CD4-positive, alpha-beta T cell treated with Interferon alpha-2 for 1 hour (primary cell): ENCODE measurements around the gene VSIG10L.

Experiments
- DNase-seq, 2 donors: peaks; one replicate each; pipeline ENCODE4 v3.0.0-alpha.2; 2020 to 2022

The VSIG10L gene

GRCh38 chr19:51311351-51312257 lies 30.3 kb downstream of the VSIG10L start, which contains the start of gene IGLON5:
Gene IGLON5, plus strand, starts transcription at chr19:51311644. Its CDS starts 204 bp downstream, at chr19:51311848.
- DNase-seq, result no peak

GRCh38 chr19:51305479-51305878 lies 36.5 kb downstream of the VSIG10L start:
- DNase-seq, result no peak

GRCh38 chr19:51301266-51301665 lies 40.7 kb downstream of the VSIG10L start:
- no peak for DNase-seq

- no peak for DNase-seq
Observed at GRCh38 chr19:51297406-51297805, 44.5 kb downstream of the VSIG10L start.

GRCh38 chr19:51296336-51297093 lies 45.4 kb downstream of the VSIG10L start:
- no peak for DNase-seq

GRCh38 chr19:51295382-51296126 lies 46.4 kb downstream of the VSIG10L start:
- DNase-seq, result no peak

- no peak for DNase-seq
Observed at GRCh38 chr19:51294977-51295375, 47.0 kb downstream of the VSIG10L start.

GRCh38 chr19:51294211-51294976 lies 47.5 kb downstream of the VSIG10L start:
- DNase-seq, result no peak

- DNase-seq, result no peak
Observed at GRCh38 chr19:51293571-51294210, 48.2 kb downstream of the VSIG10L start.

- DNase-seq, result no peak
Observed at GRCh38 chr19:51292971-51293370, 49.0 kb downstream of the VSIG10L start.

GRCh38 chr19:51289635-51290034 lies 52.3 kb downstream of the VSIG10L start:
- no peak for DNase-seq

- no peak for DNase-seq
Observed at GRCh38 chr19:51285682-51286081, 56.3 kb downstream of the VSIG10L start.

GRCh38 chr19:51282335-51282734 lies 59.6 kb downstream of the VSIG10L start:
- no peak for DNase-seq
